GM12878 (cell line): ENCODE measurements around the gene OLFM1.

ENCODE experiments used
- NBN ChIP-seq: fragments of 450-650 bp; IDR thresholded peaks from 2 replicates; pipeline ENCODE4 v1.6.1; 2016
- SMAD1 ChIP-seq: fragments of 450-650 bp; IDR thresholded peaks from 2 replicates; pipeline ENCODE4 v1.6.1; 2018; ENCODE audit warnings: mild to moderate bottlenecking, low read depth; ENCODE audit not compliant: partially characterized antibody
- SREBF2 ChIP-seq: IDR thresholded peaks from 2 replicates; pipeline ENCODE4 v1.6.1; 2012; ENCODE audit warnings: mild to moderate bottlenecking, low read length
- TF ChIP-seq, protein P1 (sequence below), 3 experiments: IDR thresholded peaks in 2 of 3; conservative IDR thresholded peaks in 1 of 3; 2 replicates each; pipeline ENCODE4 v1.5.1; 2011; ENCODE audit warnings: low read depth in 3 of 3, low read length in 3 of 3, mild to moderate bottlenecking in 3 of 3, control low read depth in 2 of 3, moderate library complexity in 2 of 3, inconsistent platforms in 1 of 3, mixed read lengths in 1 of 3; ENCODE audit not compliant: control insufficient read depth in 2 of 3, insufficient read depth in 1 of 3; ENCODE audit errors: extremely low read depth in 1 of 3

- TF ChIP-seq SMAD1, result no peak
- no peak for TF ChIP-seq NBN
- TF ChIP-seq SREBF2, result no peak
- TF ChIP-seq, protein P1, sequence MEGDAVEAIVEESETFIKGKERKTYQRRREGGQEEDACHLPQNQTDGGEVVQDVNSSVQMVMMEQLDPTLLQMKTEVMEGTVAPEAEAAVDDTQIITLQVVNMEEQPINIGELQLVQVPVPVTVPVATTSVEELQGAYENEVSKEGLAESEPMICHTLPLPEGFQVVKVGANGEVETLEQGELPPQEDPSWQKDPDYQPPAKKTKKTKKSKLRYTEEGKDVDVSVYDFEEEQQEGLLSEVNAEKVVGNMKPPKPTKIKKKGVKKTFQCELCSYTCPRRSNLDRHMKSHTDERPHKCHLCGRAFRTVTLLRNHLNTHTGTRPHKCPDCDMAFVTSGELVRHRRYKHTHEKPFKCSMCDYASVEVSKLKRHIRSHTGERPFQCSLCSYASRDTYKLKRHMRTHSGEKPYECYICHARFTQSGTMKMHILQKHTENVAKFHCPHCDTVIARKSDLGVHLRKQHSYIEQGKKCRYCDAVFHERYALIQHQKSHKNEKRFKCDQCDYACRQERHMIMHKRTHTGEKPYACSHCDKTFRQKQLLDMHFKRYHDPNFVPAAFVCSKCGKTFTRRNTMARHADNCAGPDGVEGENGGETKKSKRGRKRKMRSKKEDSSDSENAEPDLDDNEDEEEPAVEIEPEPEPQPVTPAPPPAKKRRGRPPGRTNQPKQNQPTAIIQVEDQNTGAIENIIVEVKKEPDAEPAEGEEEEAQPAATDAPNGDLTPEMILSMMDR (IDR thresholded peaks at IDR 0.05 in 2 of 3, conservative IDR thresholded peaks at IDR 0.05 in 1 of 3; ENCODE audit: control insufficient read depth in 2 of 3, extremely low read depth in 1 of 3, insufficient read depth in 1 of 3, low read depth in 3 of 3, low read length in 3 of 3), result no peak
These were observed 36.0 kb upstream of the OLFM1 start for GRCh38 chr9:135051316-135052038.
